B cell (primary cell): Measurements from ENCODE around the gene NPBWR2. TPM values are rescaled to one million over a fixed set of nuclear protein-coding genes. Genes with fewer than 3 reads are reported as not detected.

ENCODE experiments used
- ATAC-seq: fragments of 200-7000 bp; cut with Tn5 transposase; one replicate; pipeline ENCODE4 v1.10.0; 2021; ENCODE audit warnings: low read depth, mild to moderate bottlenecking, moderate number of reproducible peaks, moderate library complexity
- CTCF ChIA-PET: fragments of 350-600 bp; sonication (Branson Sonifier 250); formaldehyde crosslinking; loops from one replicate; lab custom pipeline; 2021; ENCODE audit warnings: antibody characterized with exemption, inconsistent platforms; lab: Charles Lee
- POLR2A ChIA-PET: fragments of 350-600 bp; sonication (Branson Sonifier 250); formaldehyde crosslinking; loops from one replicate; lab custom pipeline; 2021; ENCODE audit warnings: antibody characterized with exemption; lab: Charles Lee
- DNase-seq: peaks from one replicate; pipeline ENCODE4 v3.0.0; 2013
- H2AFZ ChIP-seq: 2 replicates; pipeline ENCODE4 v1.6.1; 2012; ENCODE audit warnings: mild to moderate bottlenecking, low read depth, low read length; ENCODE audit not compliant: insufficient read depth, poor library complexity, severe bottlenecking
- H3K27ac ChIP-seq, 2 donors: 1 replicate in 1 of 2; 2 replicates in 1 of 2; pipeline ENCODE4 v1.5.1; 2012 to 2013; ENCODE audit warnings: low read length in 2 of 2, mild to moderate bottlenecking in 2 of 2, moderate library complexity in 1 of 2
- H3K27me3 ChIP-seq, 4 experiments: fragments of 200-600 bp in 1 of 4; sonication (generic) in 1 of 4; replicated peaks in 1 of 4; 1 replicate in 2 of 4; 2 replicates in 2 of 4; pipeline versions ENCODE4 v1.6.1 to v1.7.0; 2013 to 2016; ENCODE audit warnings: low read length in 3 of 4, mild to moderate bottlenecking in 2 of 4, mixed read lengths in 1 of 4, moderate library complexity in 1 of 4; ENCODE audit not compliant: insufficient read depth in 4 of 4, control insufficient read depth in 3 of 4; ENCODE audit errors: control extremely low read depth in 1 of 4
- H3K36me3 ChIP-seq, 2 experiments: replicated peaks in 1 of 2; 1 replicate in 1 of 2; 2 replicates in 1 of 2; pipeline versions ENCODE4 v1.6.1 to v1.7.1; 2013; ENCODE audit warnings: low read length in 1 of 2; ENCODE audit not compliant: insufficient read depth in 2 of 2, control insufficient read depth in 1 of 2; ENCODE audit errors: control extremely low read depth in 1 of 2, extremely low read depth in 1 of 2
- H3K4me1 ChIP-seq, 2 donors: fragments of 200-600 bp in 1 of 2; sonication (generic) in 1 of 2; 1 replicate in 1 of 2; 2 replicates in 1 of 2; pipeline versions ENCODE4 v1.5.1 to v1.6.1; 2013 to 2017; ENCODE audit warnings: low read length in 2 of 2; ENCODE audit not compliant: control insufficient read depth in 2 of 2, insufficient read depth in 2 of 2
- H3K4me2 ChIP-seq: replicated peaks from 2 replicates; pipeline ENCODE3; 2012; ENCODE audit warnings: mild to moderate bottlenecking, low read depth, low read length; ENCODE audit not compliant: poor library complexity, severe bottlenecking
- H3K4me3 ChIP-seq, 5 experiments: fragments of 200-600 bp in 1 of 5; sonication (generic) in 1 of 5; 1 replicate in 3 of 5; 2 replicates in 2 of 5; pipeline versions ENCODE4 v1.5.1 to v1.7.0; 2011 to 2016; ENCODE audit warnings: low read length in 4 of 5, mild to moderate bottlenecking in 4 of 5, low read depth in 2 of 5, control low read depth in 1 of 5, moderate library complexity in 1 of 5; ENCODE audit not compliant: insufficient read depth in 1 of 5; ENCODE audit errors: control extremely low read depth in 1 of 5, extremely low read depth in 1 of 5
- H3K79me2 ChIP-seq: fragments of 200-600 bp; sonication (generic); one replicate; pipeline ENCODE4 v1.6.0; 2016; ENCODE audit warnings: low read length; ENCODE audit not compliant: control insufficient read depth, insufficient read depth
- H3K9ac ChIP-seq: fragments of 200-600 bp; sonication (generic); 2 replicates; pipeline ENCODE4 v1.6.1; 2017; ENCODE audit warnings: mild to moderate bottlenecking, low read length, moderate library complexity
- H3K9me3 ChIP-seq, 3 donors: one replicate each; pipeline versions ENCODE4 v1.6.1 to v1.7.1; 2013; ENCODE audit warnings: low read length in 2 of 3; ENCODE audit not compliant: control insufficient read depth in 2 of 3, insufficient read depth in 1 of 3; ENCODE audit errors: control extremely low read depth in 1 of 3
- H4K20me1 ChIP-seq: 2 replicates; pipeline ENCODE4 v1.6.0; 2012; ENCODE audit warnings: mild to moderate bottlenecking, low read length; ENCODE audit not compliant: insufficient read depth, control insufficient read depth, poor library complexity, severe bottlenecking
- H3K27ac Mint-ChIP-seq: one replicate; pipeline ENCODE4 v1.8.0; 2021; ENCODE audit warnings: mixed read lengths
- H3K27me3 Mint-ChIP-seq: one replicate; pipeline ENCODE4 v1.8.0; 2021; ENCODE audit warnings: mixed read lengths
- H3K4me1 Mint-ChIP-seq: one replicate; pipeline ENCODE4 v1.8.0; 2021; ENCODE audit warnings: mixed read lengths
- H3K4me3 Mint-ChIP-seq: one replicate; pipeline ENCODE4 v1.8.0; 2021; ENCODE audit warnings: mixed read lengths
- H3K9me3 Mint-ChIP-seq: one replicate; pipeline ENCODE4 v1.8.0; 2022; ENCODE audit warnings: mixed read lengths; ENCODE audit not compliant: insufficient read depth
- EZH2 ChIP-seq: IDR thresholded peaks from 2 replicates; pipeline ENCODE4 v1.6.1; 2012; ENCODE audit warnings: borderline replicate concordance, low read depth, mild to moderate bottlenecking, moderate library complexity, low read length; ENCODE audit not compliant: insufficient read depth, poor library complexity, severe bottlenecking
- WGBS: methylation state at CpG from one replicate; pipeline ENCODE4 v1.1.5; 2013; ENCODE audit warnings: missing lambda C conversion rate; ENCODE audit not compliant: insufficient coverage; 5-methylcytosine and 5-hydroxymethylcytosine counted together
- intact Hi-C: fragments of 100-400 bp; cut with micrococcal nuclease; formaldehyde crosslinking; loops from one replicate; pipeline ENCODE4 v1.10.0; 2022
- polyA plus RNA-seq: library from polyadenylated mRNA; depleted of rRNA; stranded (reverse); fragments of >200 nt; gene quantifications from 2 replicates; pipeline ENCODE4 v1.2.3, GENCODE V29; 2012
- total RNA-seq, 2 donors: library from RNA; stranded (reverse); fragments of 120-200 nt in 1 of 2; gene quantifications; 1 replicate in 1 of 2; 2 replicates in 1 of 2; pipeline versions ENCODE4 v1.2.3 to v1.2.4, GENCODE V29; 2013 to 2022
- TF ChIP-seq, protein P1 (sequence below): fragments of 200-600 bp; IDR thresholded peaks from one replicate; pipeline ENCODE4 v1.8.0; 2022; ENCODE audit warnings: antibody characterized with exemption, mild to moderate bottlenecking

NPBWR2 gene
- total and polyA plus RNA-seq, 2 donors (not counting 1 experiment from before 2014, with no cell fraction given) = 0.21 TPM; not detected in 1

DNA sequence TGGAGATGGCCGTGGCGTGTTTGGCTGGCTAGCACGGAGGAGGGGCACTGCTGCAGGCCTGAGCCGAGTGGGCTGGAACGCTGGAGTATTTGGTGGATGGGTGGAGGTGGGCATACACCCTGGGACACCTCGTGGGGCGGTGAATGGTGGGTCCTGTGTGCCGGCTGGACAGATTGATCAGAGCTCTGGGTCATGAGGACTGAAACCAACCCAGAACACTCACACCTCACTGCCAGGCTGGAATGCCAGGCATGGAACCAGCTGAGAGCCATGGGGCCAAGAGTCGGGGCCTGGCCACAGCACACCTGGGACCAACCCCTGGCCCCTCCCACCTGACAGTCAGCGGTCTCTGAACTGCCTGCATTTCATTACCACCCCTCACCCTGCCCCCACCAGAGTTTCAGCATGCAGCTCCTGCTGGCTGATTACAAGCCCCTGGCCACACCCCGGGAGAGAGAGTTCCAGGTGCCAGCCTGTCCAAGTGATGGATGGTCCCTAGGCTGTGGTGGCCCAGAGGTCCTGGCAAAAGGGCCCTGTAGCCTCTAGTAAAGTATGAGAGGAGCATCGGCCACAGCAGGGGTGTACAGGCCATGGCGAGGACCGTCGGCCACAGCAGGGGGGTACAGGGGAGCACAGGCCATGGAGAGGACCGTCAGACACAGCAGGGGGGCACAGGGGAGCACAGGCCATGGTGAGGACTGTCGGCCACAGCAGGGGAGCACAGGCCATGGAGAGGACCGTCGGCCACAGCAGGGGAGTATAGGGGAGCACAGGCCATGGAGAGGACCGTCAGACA lies 3.3 kb downstream of the NPBWR2 start:
- Mint-ChIP-seq H3K4me1 (peaks cover 57% of the 10 kb centered on the region), H3K27ac (no peak overlapping the region), H3K4me3 (peak overlapping the region; percentile 2), H3K9me3 (no peaks in the 10 kb centered on the region), H3K27me3 (no peaks in the 10 kb centered on the region)
- DNase-seq (no peak), ATAC-seq (no peak)
- CTCF ChIA-PET = interaction anchor here (5.8 kb wide), 1 partner anchor 16 kb away, joined by 50 read pairs; no protein-coding TSS in a partner anchor
- Histone ChIP-seq H3K36me3 (peaks cover 0 to 3% of the 10 kb centered on the region in 2 experiments), H3K27me3 (peaks cover 0 to 21% (median 5%) of the 10 kb centered on the region in 4 experiments), H3K9ac (no peak overlapping the region), H3K4me3 (no peak overlapping the region), H3K4me2 (no peak overlapping the region), H3K9me3 (no peaks in the 10 kb centered on the region), H3K4me1 (peaks cover 46 to 62% of the 10 kb centered on the region in 2 donors), H3K27ac (no peak overlapping the region), H3K79me2 (peaks cover 5% of the 10 kb centered on the region), H2AFZ (no peak overlapping the region), H4K20me1 (no peaks in the 10 kb centered on the region)
- POLR2A ChIA-PET = no interaction called here
- 88% methylated on average over 19 of the region's 20 CpGs for WGBS
- TF ChIP-seq, protein P1, sequence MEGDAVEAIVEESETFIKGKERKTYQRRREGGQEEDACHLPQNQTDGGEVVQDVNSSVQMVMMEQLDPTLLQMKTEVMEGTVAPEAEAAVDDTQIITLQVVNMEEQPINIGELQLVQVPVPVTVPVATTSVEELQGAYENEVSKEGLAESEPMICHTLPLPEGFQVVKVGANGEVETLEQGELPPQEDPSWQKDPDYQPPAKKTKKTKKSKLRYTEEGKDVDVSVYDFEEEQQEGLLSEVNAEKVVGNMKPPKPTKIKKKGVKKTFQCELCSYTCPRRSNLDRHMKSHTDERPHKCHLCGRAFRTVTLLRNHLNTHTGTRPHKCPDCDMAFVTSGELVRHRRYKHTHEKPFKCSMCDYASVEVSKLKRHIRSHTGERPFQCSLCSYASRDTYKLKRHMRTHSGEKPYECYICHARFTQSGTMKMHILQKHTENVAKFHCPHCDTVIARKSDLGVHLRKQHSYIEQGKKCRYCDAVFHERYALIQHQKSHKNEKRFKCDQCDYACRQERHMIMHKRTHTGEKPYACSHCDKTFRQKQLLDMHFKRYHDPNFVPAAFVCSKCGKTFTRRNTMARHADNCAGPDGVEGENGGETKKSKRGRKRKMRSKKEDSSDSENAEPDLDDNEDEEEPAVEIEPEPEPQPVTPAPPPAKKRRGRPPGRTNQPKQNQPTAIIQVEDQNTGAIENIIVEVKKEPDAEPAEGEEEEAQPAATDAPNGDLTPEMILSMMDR = no peak
- TF ChIP-seq EZH2 = no peak
- intact Hi-C loops = loop anchor here (5.0 kb wide), 1 partner anchor 67 kb away; the partner anchor contains the start of gene C20orf204
